ENCODE results near the gene NDC1. TPM values are rescaled to one million over a fixed set of nuclear protein-coding genes. Genes with fewer than 3 reads are reported as not detected.

The NDC1 gene
- total and polyA plus RNA-seq, 2 donors (not counting 3 experiments of a cell fraction or from before 2014, with no cell fraction given): 23.2 to 29.2 TPM

DNA sequence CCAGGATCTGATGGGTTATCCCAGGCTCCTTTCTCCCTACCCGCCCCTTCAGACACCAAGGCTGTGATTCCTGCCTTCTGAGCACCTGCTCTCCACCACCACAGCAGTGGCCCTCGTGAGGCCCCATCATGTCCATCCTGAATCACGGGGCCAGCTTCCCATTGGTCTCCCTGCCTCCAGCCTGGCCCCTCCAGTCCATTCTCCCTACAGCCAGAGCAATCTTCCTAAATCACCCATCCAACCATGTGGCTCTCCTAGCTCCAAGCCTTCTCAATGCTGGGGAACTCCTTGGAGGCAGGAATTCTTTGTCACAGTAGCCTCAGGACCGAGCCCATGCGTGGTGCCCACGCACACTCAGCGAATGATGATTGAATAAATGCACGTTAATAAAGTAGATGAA lies 90.3 kb downstream of the NDC1 start:
- dilution Hi-C loops (cut with MboI; ENCODE audit: extremely low pct_ligation_motif_present, low sequenced_read_pairs) (no loop called here), intact Hi-C loops (cut with micrococcal nuclease) (no loop called here)
- BruUV-seq (replicated peaks): no TSS peak
- Histone ChIP-seq H3K9me1 (replicated peaks; ENCODE audit: control insufficient read depth, extremely low read depth, insufficient read depth, low read length) (no peaks in the 10 kb centered on the region), H4K20me1 (replicated peaks; ENCODE audit: control insufficient read depth, extremely low read depth, insufficient read depth, low read length) (no peaks in the 10 kb centered on the region), H3K27ac (ENCODE audit: insufficient read depth, low read depth, low read length) (no peak overlapping the region), H3K4me2 (ENCODE audit: insufficient read depth, low read length) (no peak overlapping the region), H3K27me3 (ENCODE audit: control insufficient read depth in 2 of 2, insufficient read depth in 2 of 2, low read length in 2 of 2) (peaks cover 7 to 18% of the 10 kb centered on the region in 2 experiments), H3K36me3 (ENCODE audit: control insufficient read depth in 2 of 2, extremely low read depth in 1 of 2, insufficient read depth in 2 of 2, low read length in 2 of 2) (no peaks in the 10 kb centered on the region), H3K4me3 (replicated peaks in 1 of 3; ENCODE audit: insufficient read depth in 1 of 3, low read depth in 1 of 3, low read length in 3 of 3) (no peak overlapping the region), H3K9me3 (replicated peaks; ENCODE audit: control insufficient read depth, insufficient read depth, low read length) (no peaks in the 10 kb centered on the region), H3K79me2 (ENCODE audit: control insufficient read depth, insufficient read depth, low read length) (no peaks in the 10 kb centered on the region), H3K4me1 (ENCODE audit: control insufficient read depth, extremely low read depth, insufficient read depth, low read length) (no peaks in the 10 kb centered on the region), H3K9ac (replicated peaks; ENCODE audit: extremely low read depth, insufficient read depth, low read length) (no peak overlapping the region), H2AFZ (ENCODE audit: low read depth, low read length) (no peak overlapping the region)
- TF ChIP-seq FOS (IDR thresholded peaks at IDR 0.05; ENCODE audit: borderline replicate concordance, insufficient read depth, low read length) (no peak), POLR2A (IDR thresholded peaks at IDR 0.05; ENCODE audit: low read depth, low read length) (no peak), GATA2 (IDR thresholded peaks at IDR 0.05; ENCODE audit: insufficient read depth, insufficient read length, low read depth, low read length) (no peak), POLR2AphosphoS5 (IDR thresholded peaks at IDR 0.05; ENCODE audit: insufficient read depth, low read depth, low read length) (no peak), JUN (IDR thresholded peaks at IDR 0.05; ENCODE audit: borderline replicate concordance, insufficient read depth, insufficient read length, low read depth) (no peak), EZH2 (IDR thresholded peaks at IDR 0.05; ENCODE audit: borderline replicate concordance, low read depth, low read length, severe bottlenecking) (no peak), MYC (IDR thresholded peaks at IDR 0.05; ENCODE audit: low read depth, low read length) (no peak)
- TF ChIP-seq, protein P1, sequence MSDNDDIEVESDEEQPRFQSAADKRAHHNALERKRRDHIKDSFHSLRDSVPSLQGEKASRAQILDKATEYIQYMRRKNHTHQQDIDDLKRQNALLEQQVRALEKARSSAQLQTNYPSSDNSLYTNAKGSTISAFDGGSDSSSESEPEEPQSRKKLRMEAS (IDR thresholded peaks at IDR 0.05; ENCODE audit: insufficient read depth, insufficient read length): no peak
- TF ChIP-seq, protein P2, sequence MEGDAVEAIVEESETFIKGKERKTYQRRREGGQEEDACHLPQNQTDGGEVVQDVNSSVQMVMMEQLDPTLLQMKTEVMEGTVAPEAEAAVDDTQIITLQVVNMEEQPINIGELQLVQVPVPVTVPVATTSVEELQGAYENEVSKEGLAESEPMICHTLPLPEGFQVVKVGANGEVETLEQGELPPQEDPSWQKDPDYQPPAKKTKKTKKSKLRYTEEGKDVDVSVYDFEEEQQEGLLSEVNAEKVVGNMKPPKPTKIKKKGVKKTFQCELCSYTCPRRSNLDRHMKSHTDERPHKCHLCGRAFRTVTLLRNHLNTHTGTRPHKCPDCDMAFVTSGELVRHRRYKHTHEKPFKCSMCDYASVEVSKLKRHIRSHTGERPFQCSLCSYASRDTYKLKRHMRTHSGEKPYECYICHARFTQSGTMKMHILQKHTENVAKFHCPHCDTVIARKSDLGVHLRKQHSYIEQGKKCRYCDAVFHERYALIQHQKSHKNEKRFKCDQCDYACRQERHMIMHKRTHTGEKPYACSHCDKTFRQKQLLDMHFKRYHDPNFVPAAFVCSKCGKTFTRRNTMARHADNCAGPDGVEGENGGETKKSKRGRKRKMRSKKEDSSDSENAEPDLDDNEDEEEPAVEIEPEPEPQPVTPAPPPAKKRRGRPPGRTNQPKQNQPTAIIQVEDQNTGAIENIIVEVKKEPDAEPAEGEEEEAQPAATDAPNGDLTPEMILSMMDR (IDR thresholded peaks at IDR 0.05; ENCODE audit: extremely low read depth in 1 of 2, insufficient read depth in 1 of 2, low read depth in 1 of 2, low read length in 2 of 2): no peak
- ChIA-PET CTCF (interaction anchor here (1.5 kb wide), 1 partner anchor 32 kb away, joined by 5 read pairs; no protein-coding TSS in a partner anchor), POLR2A (no interaction called here)
- DNase-seq (ENCODE audit: low read depth, low spot score): no peak
- no peak for FAIRE-seq

Measured in endothelial cell of umbilical vein (primary cell).